Esophagus (tissue), 2 donors: ENCODE results near the gene ZXDC. TPM values are rescaled to one million over a fixed set of nuclear protein-coding genes. Genes with fewer than 3 reads are reported as not detected.

Experiments used
- H3K27ac ChIP-seq, 2 donors: one replicate each; pipeline ENCODE4 v1.5.1; 2013; ENCODE audit warnings: low read depth in 2 of 2, mild to moderate bottlenecking in 2 of 2, inconsistent platforms in 1 of 2, low read length in 1 of 2, moderate library complexity in 1 of 2
- H3K27me3 ChIP-seq, 2 donors: one replicate each; pipeline ENCODE4 v1.6.1; 2013; ENCODE audit warnings: low read length in 2 of 2, control low read depth in 1 of 2, mild to moderate bottlenecking in 1 of 2; ENCODE audit not compliant: insufficient read depth in 2 of 2, control insufficient read depth in 1 of 2
- H3K36me3 ChIP-seq, 2 donors: one replicate each; pipeline ENCODE4 v1.6.1; 2013; ENCODE audit warnings: low read length in 1 of 2; ENCODE audit not compliant: control insufficient read depth in 2 of 2, insufficient read depth in 2 of 2
- H3K4me1 ChIP-seq, 2 donors: one replicate each; pipeline ENCODE4 v1.6.1; 2013; ENCODE audit warnings: low read length in 1 of 2; ENCODE audit not compliant: control insufficient read depth in 2 of 2, insufficient read depth in 2 of 2
- H3K4me3 ChIP-seq, 2 donors: one replicate each; pipeline ENCODE4 v1.5.1; 2013; ENCODE audit warnings: low read length in 2 of 2, mild to moderate bottlenecking in 2 of 2, low read depth in 1 of 2, moderate library complexity in 1 of 2
- H3K9me3 ChIP-seq, 2 donors: one replicate each; pipeline ENCODE4 v1.6.1; 2013; ENCODE audit warnings: mild to moderate bottlenecking in 2 of 2, low read depth in 1 of 2, low read length in 1 of 2, moderate library complexity in 1 of 2; ENCODE audit not compliant: control insufficient read depth in 2 of 2, insufficient read depth in 1 of 2
- WGBS, 2 donors: extraction: QIAGEN DNeasy Blood & Tissue Kit; methylation state at CpG; one replicate each; pipeline ENCODE4 v1.1.7; 2013; 5-methylcytosine and 5-hydroxymethylcytosine counted together
- polyA plus RNA-seq, 2 donors: library from polyadenylated mRNA; stranded (reverse); fragments of 200-250 nt; gene quantifications; one replicate each; pipeline ENCODE4 v1.2.3, GENCODE V29; 2013
- donor health status: healthy with polysubstance abuse.
- donor health status: Bipolar disorder and iron deficiency.

Gene ZXDC
- polyA plus RNA-seq, 2 donors = 9.2 to 13.3 TPM

DNA sequence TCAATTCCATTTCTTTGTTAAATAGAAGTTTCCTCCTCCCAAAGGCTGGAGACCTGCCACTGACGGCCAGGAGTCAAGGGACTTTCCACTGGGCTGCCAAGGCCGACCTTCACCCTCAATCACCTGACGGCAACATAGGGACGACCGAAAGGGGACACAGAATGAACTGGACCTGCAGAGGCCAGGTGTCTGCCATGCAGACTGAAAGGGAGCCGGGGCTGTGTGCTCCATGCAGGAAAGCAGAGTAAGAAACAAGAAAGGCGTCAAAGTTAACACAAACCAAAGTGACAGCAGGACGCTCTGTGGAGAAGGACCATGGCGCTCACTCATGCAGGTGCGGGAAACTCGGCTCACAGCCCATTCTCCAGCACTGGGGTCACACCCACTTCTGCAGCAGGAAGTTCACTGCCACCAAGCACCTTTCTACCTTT is 26.1 kb downstream of the ZXDC start:
- Histone ChIP-seq H3K4me3 (no peak overlapping the region), H3K4me1 (peaks cover 3 to 5% of the 10 kb centered on the region in 2 donors), H3K9me3 (no peaks in the 10 kb centered on the region), H3K27me3 (no peaks in the 10 kb centered on the region), H3K27ac (no peak overlapping the region), H3K36me3 (peaks cover 6 to 37% of the 10 kb centered on the region in 2 donors)
- WGBS, 2 donors = 76 to 87% methylated on average over 11 of the region's 11 CpGs

GRCh38 chr3:126448893-126449180 is 26.9 kb downstream of the ZXDC start:
- H3K36me3 ChIP-seq = peaks cover 6 to 37% of the 10 kb centered on the region in 2 donors
- whole genome bisulfite sequencing, 2 donors = 92% methylated on average over 8 of the region's 8 CpGs

DNA sequence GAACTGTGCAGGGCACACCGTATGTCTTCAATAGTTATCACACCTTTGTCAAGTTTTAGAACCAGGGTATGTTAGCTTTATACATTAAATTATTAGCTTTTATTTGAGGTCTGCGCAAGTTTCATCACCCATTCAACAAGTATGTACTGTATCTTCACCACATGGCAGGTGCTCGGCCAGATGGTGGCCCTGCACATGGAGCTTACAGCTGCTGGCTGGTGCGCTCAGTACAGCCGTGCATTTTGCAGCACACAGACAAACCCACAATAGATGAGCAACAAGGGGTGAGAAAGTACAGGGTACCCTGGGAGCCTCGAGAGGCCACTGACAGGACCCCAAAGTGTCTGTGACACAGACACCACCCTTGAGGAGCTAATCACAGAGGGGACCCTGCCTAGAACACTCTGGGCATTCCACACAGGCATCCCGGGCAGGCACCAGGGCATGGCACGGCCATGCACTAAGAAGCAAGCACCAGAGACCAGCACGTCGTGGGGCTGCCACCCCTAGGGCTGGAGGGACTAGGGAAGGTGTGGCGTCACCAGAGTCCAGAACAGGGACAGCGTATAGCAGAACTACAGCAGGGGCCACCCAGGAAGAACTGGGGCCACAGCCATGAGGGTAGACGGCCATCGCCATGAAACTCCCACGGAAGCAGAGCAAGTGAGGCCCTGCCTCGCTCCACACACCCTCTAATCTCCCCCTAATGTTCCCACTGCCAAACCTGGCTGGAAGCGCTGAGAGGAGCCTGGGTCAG is 27.4 kb downstream of the ZXDC start:
- peaks cover 6 to 37% of the 10 kb centered on the region in 2 donors for H3K36me3 ChIP-seq
- no peaks in the 10 kb centered on the region for H3K27me3 ChIP-seq
- WGBS, 2 donors = 94 to 97% methylated on average over 17 of the region's 17 CpGs
- H3K4me1 ChIP-seq = peaks cover 3 to 5% of the 10 kb centered on the region in 2 donors
- no peaks in the 10 kb centered on the region for H3K9me3 ChIP-seq
- H3K27ac ChIP-seq = no peak overlapping the region
- no peak overlapping the region for H3K4me3 ChIP-seq

More at GRCh38 chr3:126448893-126449180, 26.9 kb downstream of the ZXDC start:
- H3K27me3 ChIP-seq = no peaks in the 10 kb centered on the region
- no peak overlapping the region for H3K4me3 ChIP-seq
- peaks cover 3 to 5% of the 10 kb centered on the region in 2 donors for H3K4me1 ChIP-seq
- H3K9me3 ChIP-seq = no peaks in the 10 kb centered on the region
- no peak overlapping the region for H3K27ac ChIP-seq

DNA sequence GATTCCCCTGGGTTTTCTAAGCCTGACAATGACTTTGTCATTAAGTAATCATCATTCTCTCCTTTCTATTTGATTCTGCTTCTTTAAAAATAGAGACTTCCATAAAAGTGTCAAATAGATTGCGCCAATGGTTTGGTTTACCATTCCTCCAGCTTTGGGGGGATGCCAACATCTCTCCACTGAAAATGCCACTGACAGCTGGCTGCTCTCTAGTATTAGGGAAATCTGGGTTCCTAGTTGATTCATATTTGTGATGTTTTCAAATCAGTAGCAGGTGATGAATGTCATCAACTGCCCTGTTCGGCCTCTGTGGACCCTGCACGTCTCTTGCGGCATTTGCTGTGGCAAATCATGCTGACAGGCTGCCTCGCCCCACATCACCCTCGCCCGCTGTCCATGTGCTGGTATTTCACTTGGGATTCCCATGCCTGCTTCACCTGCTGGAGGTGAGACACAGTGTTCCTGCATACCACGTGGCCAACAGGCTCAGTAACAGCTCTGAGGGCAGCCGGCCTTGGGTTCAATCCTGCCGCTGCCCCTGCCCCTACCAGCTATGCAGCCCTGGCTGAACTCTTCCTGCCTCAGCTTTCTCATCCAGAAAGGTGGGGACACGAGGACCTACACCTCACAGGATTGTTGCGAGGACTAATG is 28.1 kb downstream of the ZXDC start:
- Histone ChIP-seq H3K36me3 (peaks cover 9 to 37% of the 10 kb centered on the region in 2 donors), H3K27ac (no peak overlapping the region), H3K9me3 (no peaks in the 10 kb centered on the region), H3K4me1 (peaks cover 3 to 5% of the 10 kb centered on the region in 2 donors), H3K4me3 (no peak overlapping the region), H3K27me3 (no peaks in the 10 kb centered on the region)
- WGBS, 2 donors = 77 to 78% methylated on average over 12 of the region's 12 CpGs

DNA sequence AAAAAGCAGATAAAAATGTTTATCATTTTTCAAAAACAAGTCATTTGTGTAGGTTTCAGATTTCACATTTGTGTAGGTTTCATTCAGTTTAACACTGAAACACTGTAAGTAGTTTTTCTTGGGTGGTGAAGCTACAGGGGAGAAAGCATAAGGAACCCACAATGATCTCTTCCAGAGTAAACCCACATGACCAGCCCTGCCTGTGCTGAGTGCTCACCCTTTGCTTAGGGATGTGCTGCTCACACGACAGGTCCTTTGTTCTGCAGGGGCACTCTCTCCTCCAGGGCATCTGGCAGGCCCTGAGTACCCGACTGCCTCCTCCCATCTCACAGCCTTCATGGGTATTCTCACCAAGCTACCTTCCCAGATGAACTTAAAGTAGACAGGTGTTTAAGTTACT is 28.9 kb downstream of the ZXDC start:
- Histone ChIP-seq H3K9me3 (no peaks in the 10 kb centered on the region), H3K27ac (no peak overlapping the region), H3K36me3 (peaks cover 9 to 32% of the 10 kb centered on the region in 2 donors), H3K27me3 (no peaks in the 10 kb centered on the region), H3K4me1 (peaks cover 3 to 5% of the 10 kb centered on the region in 2 donors), H3K4me3 (no peak overlapping the region)
- WGBS, 2 donors = 57 to 60% methylated on average over 2 of the region's 2 CpGs

- no peaks in the 10 kb centered on the region for H3K27me3 ChIP-seq
- H3K27ac ChIP-seq = no peak overlapping the region
- WGBS, 2 donors = 91 to 92% methylated on average over 8 of the region's 8 CpGs
- peaks cover 6 to 32% of the 10 kb centered on the region in 2 donors for H3K36me3 ChIP-seq
- H3K4me3 ChIP-seq = no peak overlapping the region
- H3K4me1 ChIP-seq = peaks cover 3 to 5% of the 10 kb centered on the region in 2 donors
- no peaks in the 10 kb centered on the region for H3K9me3 ChIP-seq
These were observed 29.4 kb downstream of the ZXDC start for GRCh38 chr3:126446301-126446700.

- 66% methylated on average over 5 of the region's 5 CpGs for WGBS, 2 donors
- Histone ChIP-seq H3K27ac (no peak overlapping the region), H3K36me3 (peaks cover 6 to 34% of the 10 kb centered on the region in 2 donors), H3K27me3 (no peaks in the 10 kb centered on the region), H3K4me3 (no peak overlapping the region), H3K4me1 (peaks cover 3 to 5% of the 10 kb centered on the region in 2 donors), H3K9me3 (no peaks in the 10 kb centered on the region)
These were observed 30.2 kb downstream of the ZXDC start for GRCh38 chr3:126445506-126445905.

GRCh38 chr3:126442856-126443242 is 32.8 kb downstream of the ZXDC start:
- Histone ChIP-seq H3K4me3 (no peak overlapping the region), H3K9me3 (no peaks in the 10 kb centered on the region), H3K27ac (no peak overlapping the region), H3K27me3 (no peaks in the 10 kb centered on the region), H3K4me1 (peaks cover 3 to 5% of the 10 kb centered on the region in 2 donors), H3K36me3 (peaks cover 7 to 33% of the 10 kb centered on the region in 2 donors)
- WGBS, 2 donors = 86 to 93% methylated on average over 3 of the region's 3 CpGs

DNA sequence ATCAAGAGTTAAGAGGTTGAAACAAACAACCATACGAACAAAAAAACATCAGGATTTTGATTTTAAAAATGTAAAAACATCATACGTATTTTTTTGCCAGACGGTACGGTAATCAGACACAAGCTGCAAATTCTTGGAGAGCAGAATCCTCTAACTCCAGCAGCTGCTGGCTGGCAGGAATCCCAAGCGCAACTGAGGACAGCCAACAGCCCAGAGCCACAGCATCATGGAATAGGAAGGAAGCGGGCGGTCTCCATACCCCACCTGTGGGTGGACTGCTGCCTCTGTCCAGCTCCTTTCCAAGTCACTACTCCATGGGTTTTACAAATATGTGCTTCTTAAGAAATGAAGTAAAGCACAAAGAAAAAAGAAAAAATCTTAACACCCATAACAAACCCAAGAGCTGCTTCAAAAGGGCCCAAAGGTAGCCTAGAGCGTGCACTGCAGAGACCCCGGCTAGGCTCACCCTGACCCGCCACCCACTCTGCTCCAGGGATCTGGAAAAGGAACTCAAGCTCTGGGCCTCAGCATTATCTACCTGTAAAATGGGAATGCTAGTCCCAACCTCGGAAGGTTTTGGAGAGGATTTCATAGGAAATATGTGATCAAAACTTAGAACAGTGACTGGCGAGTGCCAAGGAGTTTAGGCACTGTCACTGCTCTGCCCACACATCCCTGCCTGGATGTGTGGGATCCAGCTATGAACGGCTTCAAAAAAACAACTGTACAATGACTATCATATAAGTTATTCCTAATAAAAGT is 33.4 kb downstream of the ZXDC start:
- H3K27ac ChIP-seq = no peak overlapping the region
- 84 to 86% methylated on average over 13 of the region's 13 CpGs for WGBS, 2 donors
- H3K36me3 ChIP-seq = peaks cover 7 to 32% of the 10 kb centered on the region in 2 donors
- H3K27me3 ChIP-seq = no peaks in the 10 kb centered on the region
- H3K4me3 ChIP-seq = no peak overlapping the region
- no peaks in the 10 kb centered on the region for H3K9me3 ChIP-seq
- H3K4me1 ChIP-seq = peaks cover 0 to 3% of the 10 kb centered on the region in 2 donors
